H1 (cell line): ENCODE measurements around the gene ADCY7. TPM values are rescaled to one million over a fixed set of nuclear protein-coding genes. Genes with fewer than 3 reads are reported as not detected.

Experiments used
- CTCF ChIA-PET: fragments of 300-600 bp; sonication (Branson Sonifier 250); formaldehyde crosslinking; loops from one replicate; lab custom pipeline; 2021; ENCODE audit not compliant: partially characterized antibody; lab: Charles Lee
- POLR2A ChIA-PET: fragments of 300-600 bp; sonication (Branson Sonifier 250); formaldehyde crosslinking; loops from one replicate; lab custom pipeline; 2021; ENCODE audit warnings: inconsistent platforms; ENCODE audit not compliant: partially characterized antibody; lab: Charles Lee
- DNase-seq, 2 experiments: peaks; one replicate each; pipeline versions ENCODE4 v3.0.0 to v3.0.0-alpha.2; 2010 to 2022; ENCODE audit warnings: low spot score in 2 of 2, low read depth in 1 of 2, mixed read lengths in 1 of 2
- FAIRE-seq: peaks from 2 replicates; lab custom pipeline; 2011; peaks lifted over from hg19 to GRCh38; lab: Jason Lieb, UNC
- H2AFZ ChIP-seq: 2 replicates; pipeline ENCODE4 v1.8.1; 2012; ENCODE audit warnings: low read length, inconsistent platforms
- H2AK5ac ChIP-seq: 2 replicates; pipeline ENCODE4 v1.6.1; 2013; ENCODE audit warnings: low read depth, low read length
- H2BK120ac ChIP-seq: replicated peaks from 2 replicates; pipeline ENCODE3; 2013; ENCODE audit warnings: low read depth, low read length, inconsistent platforms
- H2BK12ac ChIP-seq: 2 replicates; pipeline ENCODE4 v1.6.1; 2013; ENCODE audit warnings: low read depth, low read length
- H2BK15ac ChIP-seq: 2 replicates; pipeline ENCODE4 v1.6.1; 2013; ENCODE audit warnings: low read length
- H2BK20ac ChIP-seq: 2 replicates; pipeline ENCODE4 v1.6.1; 2013; ENCODE audit warnings: low read length
- H2BK5ac ChIP-seq: 2 replicates; pipeline ENCODE4 v1.6.1; 2013; ENCODE audit warnings: low read depth, low read length
- H3K14ac ChIP-seq: 2 replicates; pipeline ENCODE4 v1.6.1; 2013; ENCODE audit warnings: inconsistent platforms; ENCODE audit not compliant: insufficient read length
- H3K18ac ChIP-seq: 2 replicates; pipeline ENCODE4 v1.6.1; 2013; ENCODE audit warnings: low read length; ENCODE audit errors: extremely low read depth
- H3K23ac ChIP-seq: 2 replicates; pipeline ENCODE4 v1.6.1; 2013; ENCODE audit warnings: inconsistent platforms; ENCODE audit not compliant: insufficient read length
- H3K23me2 ChIP-seq: 2 replicates; pipeline ENCODE4 v1.6.1; 2013; ENCODE audit warnings: low read depth, low read length
- H3K27ac ChIP-seq: 2 replicates; pipeline ENCODE4 v1.6.1; 2011; ENCODE audit warnings: low read depth, low read length, inconsistent platforms
- H3K27me3 ChIP-seq, 4 experiments: replicated peaks in 1 of 4; 1 replicate in 1 of 4; 2 replicates in 3 of 4; pipeline versions ENCODE4 v1.6.1 to v1.8.1; 2011 to 2013; ENCODE audit warnings: low read length in 3 of 4, mild to moderate bottlenecking in 3 of 4, inconsistent platforms in 2 of 4, mixed read lengths in 2 of 4, moderate library complexity in 1 of 4; ENCODE audit not compliant: control insufficient read depth in 3 of 4, insufficient read depth in 3 of 4; ENCODE audit errors: extremely low read depth in 1 of 4
- H3K36me3 ChIP-seq, 4 experiments: 2 replicates each; pipeline versions ENCODE4 v1.6.1 to v1.8.1; 2011 to 2013; ENCODE audit warnings: mild to moderate bottlenecking in 4 of 4, low read length in 3 of 4, moderate library complexity in 2 of 4, control low read depth in 1 of 4, inconsistent platforms in 1 of 4; ENCODE audit not compliant: insufficient read depth in 4 of 4, control insufficient read depth in 2 of 4
- H3K4ac ChIP-seq: replicated peaks from 2 replicates; pipeline ENCODE3; 2013; ENCODE audit warnings: low read length, low read depth, mixed read lengths, inconsistent platforms; ENCODE audit not compliant: insufficient read length
- H3K4me1 ChIP-seq, 4 experiments: replicated peaks in 1 of 4; 1 replicate in 1 of 4; 2 replicates in 3 of 4; pipeline versions ENCODE4 v1.6.1 to v1.8.1; 2011 to 2013; ENCODE audit warnings: low read length in 3 of 4, inconsistent platforms in 2 of 4, mixed read lengths in 1 of 4; ENCODE audit not compliant: insufficient read depth in 4 of 4, control insufficient read depth in 3 of 4
- H3K4me2 ChIP-seq, 2 experiments: 2 replicates each; pipeline versions ENCODE4 v1.6.1 to v1.8.1; 2011 to 2013; ENCODE audit warnings: low read depth in 2 of 2, low read length in 2 of 2, control low read depth in 1 of 2, inconsistent platforms in 1 of 2, mild to moderate bottlenecking in 1 of 2; ENCODE audit not compliant: insufficient read depth in 1 of 2
- H3K4me3 ChIP-seq, 4 experiments: fragments of 200-600, 300-600 bp in 1 of 4; sonication (generic), shearing (Covaris generic), sonication (Bioruptor Twin) in 1 of 4; 2 replicates each; pipeline versions ENCODE4 v1.5.1 to v1.8.1; 2011 to 2016; ENCODE audit warnings: low read length in 4 of 4, low read depth in 3 of 4, control low read depth in 2 of 4, inconsistent platforms in 2 of 4, mild to moderate bottlenecking in 2 of 4, mixed read lengths in 1 of 4, moderate library complexity in 1 of 4; ENCODE audit not compliant: insufficient read depth in 2 of 4; ENCODE audit errors: extremely low read depth in 1 of 4
- H3K56ac ChIP-seq: replicated peaks from 2 replicates; pipeline ENCODE3; 2013; ENCODE audit warnings: low read depth, mild to moderate bottlenecking, mixed read lengths, low read length, inconsistent platforms; ENCODE audit not compliant: insufficient read length
- H3K79me1 ChIP-seq: 2 replicates; pipeline ENCODE4 v1.6.1; 2013; ENCODE audit warnings: low read depth, low read length, control low read depth
- H3K79me2 ChIP-seq, 2 experiments: 2 replicates each; pipeline versions ENCODE4 v1.6.1 to v1.8.1; 2012 to 2013; ENCODE audit warnings: low read length in 2 of 2, mild to moderate bottlenecking in 2 of 2, inconsistent platforms in 1 of 2; ENCODE audit not compliant: insufficient read depth in 2 of 2, control insufficient read depth in 1 of 2
- H3K9ac ChIP-seq, 4 experiments: replicated peaks in 1 of 4; 1 replicate in 1 of 4; 2 replicates in 3 of 4; pipeline versions ENCODE4 v1.6.1 to v1.8.1; 2011 to 2013; ENCODE audit warnings: low read depth in 3 of 4, low read length in 3 of 4, control low read depth in 2 of 4, mild to moderate bottlenecking in 2 of 4, moderate library complexity in 2 of 4, inconsistent platforms in 1 of 4; ENCODE audit errors: extremely low read depth in 1 of 4
- H3K9me3 ChIP-seq, 2 experiments: 2 replicates each; pipeline versions ENCODE4 v1.6.1 to v1.8.1; 2012 to 2013; ENCODE audit warnings: mild to moderate bottlenecking in 2 of 2, moderate library complexity in 2 of 2, control low read depth in 1 of 2, inconsistent platforms in 1 of 2, low read depth in 1 of 2, low read length in 1 of 2, mixed read lengths in 1 of 2; ENCODE audit not compliant: insufficient read depth in 2 of 2
- H4K20me1 ChIP-seq, 2 experiments: replicated peaks in 1 of 2; 2 replicates each; pipeline versions ENCODE3 to v1.8.1; 2011 to 2013; ENCODE audit warnings: inconsistent platforms in 2 of 2, low read length in 2 of 2, mild to moderate bottlenecking in 1 of 2; ENCODE audit not compliant: insufficient read depth in 2 of 2, control insufficient read depth in 1 of 2
- H4K5ac ChIP-seq: 2 replicates; pipeline ENCODE4 v1.6.1; 2013; ENCODE audit warnings: low read length, low read depth, mixed read lengths, inconsistent platforms; ENCODE audit not compliant: insufficient read length
- H4K8ac ChIP-seq: 2 replicates; pipeline ENCODE4 v1.8.0; 2013; ENCODE audit warnings: mild to moderate bottlenecking, moderate library complexity, low read length, inconsistent platforms; ENCODE audit not compliant: insufficient read depth; ENCODE audit errors: extremely low read depth
- H4K91ac ChIP-seq: replicated peaks from 2 replicates; pipeline ENCODE3; 2013; ENCODE audit warnings: low read length, mixed read lengths, inconsistent platforms; ENCODE audit not compliant: insufficient read length
- EP300 ChIP-seq, 2 experiments: IDR thresholded peaks; 1 replicate in 1 of 2; 2 replicates in 1 of 2; pipeline ENCODE4 v1.6.1; 2011 to 2012; ENCODE audit warnings: low read depth in 2 of 2, low read length in 2 of 2, mild to moderate bottlenecking in 2 of 2, borderline replicate concordance in 1 of 2, inconsistent platforms in 1 of 2, moderate library complexity in 1 of 2
- HDAC6 ChIP-seq: IDR thresholded peaks from one replicate; pipeline ENCODE4 v1.7.1; 2012; ENCODE audit warnings: low read depth, mild to moderate bottlenecking, inconsistent platforms, low read length, moderate library complexity
- KDM4A ChIP-seq: IDR thresholded peaks from one replicate; pipeline ENCODE4 v1.7.1; 2012; ENCODE audit warnings: low read depth, mild to moderate bottlenecking, moderate library complexity, low read length, inconsistent platforms; ENCODE audit not compliant: severe bottlenecking
- KDM5A ChIP-seq: fragments of 200-600 bp; IDR thresholded peaks from 2 replicates; pipeline ENCODE4 v1.7.1; 2012; ENCODE audit warnings: mild to moderate bottlenecking, low read length, inconsistent platforms, mixed read lengths
- NRF1 ChIP-seq: IDR thresholded peaks from 2 replicates; pipeline ENCODE4 v1.6.1; 2011; ENCODE audit warnings: mild to moderate bottlenecking, low read depth, low read length, improper control_type of control experiment
- SUZ12 ChIP-seq: fragments of 200-600 bp; sonication (generic); IDR thresholded peaks from 2 replicates; pipeline ENCODE4 v1.6.1; 2012; ENCODE audit warnings: mild to moderate bottlenecking, inconsistent platforms, low read length, moderate library complexity, mixed read lengths
- WGBS, 2 experiments: shearing (Covaris generic) in 1 of 2; methylation state at CpG; one replicate each; pipeline versions ENCODE4 v1.1.6 to v1.1.7; 2013 to 2015; ENCODE audit warnings: low lambda C conversion rate in 2 of 2, mixed read lengths in 2 of 2, inconsistent platforms in 1 of 2, low coverage in 1 of 2, missing lambda C conversion rate in 1 of 2; ENCODE audit not compliant: insufficient replicate concordance in 2 of 2, insufficient coverage in 1 of 2, insufficient read length in 1 of 2; ENCODE audit errors: extremely low coverage in 1 of 2, missing lambda C conversion rate in 1 of 2; 5-methylcytosine and 5-hydroxymethylcytosine counted together
- polyA plus RNA-seq, 7 experiments: library from polyadenylated mRNA; depleted of rRNA in 3 of 7; stranded (reverse) in 5 of 7; unstranded in 2 of 7; fragments of >200 nt in 5 of 7; fragments of 200-250 nt in 2 of 7; gene quantifications; 1 replicate in 5 of 7; 2 replicates in 1 of 7; 4 replicates in 1 of 7; pipeline versions ENCODE4 v1.2.1 to v1.2.3, GENCODE V29; 2011 to 2013; ENCODE audit warnings: missing spikeins in 2 of 7, mixed read lengths in 2 of 7
- total RNA-seq: library from RNA; stranded (reverse); fragmentation: NEBNext Ultra II Directional; extraction: Animal tissue kit (Norgen Biotek cat#: 25700); gene quantifications from 2 replicates; pipeline ENCODE4 v1.2.1, GENCODE V29; 2021
- TF ChIP-seq, protein P1 (sequence below): IDR thresholded peaks from 2 replicates; pipeline ENCODE4 v1.6.1; 2012; ENCODE audit warnings: low read length, inconsistent platforms
- TF ChIP-seq, protein P2 (sequence below): IDR thresholded peaks from 2 replicates; pipeline ENCODE4 v1.6.1; 2012; ENCODE audit warnings: inconsistent platforms

Gene ADCY7
- total and polyA plus RNA-seq, 2 of the 8 experiments (the other 6 are each of a cell fraction or from before 2014, with no cell fraction given), result 2.4 to 5.1 TPM

DNA sequence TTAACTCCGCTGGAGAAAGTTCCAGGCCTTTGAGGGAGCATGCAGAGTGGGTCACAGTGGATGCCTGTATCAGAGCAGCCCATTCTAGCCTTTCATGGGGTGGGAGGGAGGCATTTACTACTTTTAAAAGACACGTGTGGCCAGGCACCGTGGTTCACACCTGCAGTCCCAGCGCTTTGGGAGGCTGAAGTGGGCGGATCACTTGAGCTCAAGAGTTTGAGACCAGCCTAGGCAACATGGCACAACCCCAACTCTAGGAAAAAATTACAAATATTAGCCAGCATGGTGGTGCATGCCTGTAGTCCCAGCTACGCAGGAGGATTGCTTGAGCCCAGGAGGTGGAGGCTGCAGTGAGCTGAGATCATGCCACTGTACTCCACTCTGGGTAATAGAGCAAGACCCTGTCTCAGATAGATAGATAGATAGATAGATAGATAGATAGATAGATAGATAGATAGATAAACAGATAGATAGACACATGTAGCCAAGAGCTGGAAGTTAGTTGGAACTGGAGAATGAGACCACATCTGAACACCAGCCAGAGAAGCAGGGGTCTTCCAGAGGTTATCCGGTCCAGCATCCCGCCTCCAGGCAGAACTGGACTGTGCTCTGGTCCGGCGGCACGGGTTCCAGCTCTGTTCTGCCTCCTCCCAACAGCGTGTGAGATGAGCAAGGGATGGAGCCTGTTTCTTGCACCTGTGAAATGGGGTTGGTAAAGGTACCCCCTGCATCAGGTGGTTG, 3.6 kb downstream of the ADCY7 start:
- FAIRE-seq, result no peak
- 87% methylated on average over 12 of the region's 12 CpGs; no CpG with 5 or more reads in 1 of the 2 experiments for WGBS, 2 experiments
- Histone ChIP-seq H4K20me1 (peaks cover 0 to 2% of the 10 kb centered on the region in 2 experiments), H4K91ac (no peak overlapping the region), H2BK120ac (no peak overlapping the region), H3K79me2 (no peaks in the 10 kb centered on the region), H3K9me3 (no peaks in the 10 kb centered on the region), H3K36me3 (no peaks in the 10 kb centered on the region), H2BK12ac (no peak overlapping the region), H2BK5ac (no peak overlapping the region), H2AFZ (no peak overlapping the region), H2BK15ac (0 out of 2 replicates have a peak overlapping the region, but pooled peaks have one; percentile 29), H3K9ac (no peak overlapping the region), H3K4me2 (no peak overlapping the region), H3K4me1 (peaks cover 0 to 12% (median 8%) of the 10 kb centered on the region in 4 experiments; a peak in 6 of 7 replicates), H3K79me1 (0 out of 2 replicates have a peak, but pooled peaks cover 3% of the 10 kb centered on the region), H3K18ac (no peak overlapping the region), H3K27ac (no peak overlapping the region), H4K5ac (no peak overlapping the region), H3K14ac (no peak overlapping the region), H4K8ac (no peak overlapping the region), H3K56ac (no peak overlapping the region), H3K4ac (no peak overlapping the region), H3K23ac (no peak overlapping the region), H2AK5ac (no peak overlapping the region), H2BK20ac (no peak overlapping the region), H3K4me3 (no peak overlapping the region), H3K27me3 (no peaks in the 10 kb centered on the region), H3K23me2 (no peaks in the 10 kb centered on the region)
- no peak for TF ChIP-seq HDAC6
- TF ChIP-seq, protein P1, sequence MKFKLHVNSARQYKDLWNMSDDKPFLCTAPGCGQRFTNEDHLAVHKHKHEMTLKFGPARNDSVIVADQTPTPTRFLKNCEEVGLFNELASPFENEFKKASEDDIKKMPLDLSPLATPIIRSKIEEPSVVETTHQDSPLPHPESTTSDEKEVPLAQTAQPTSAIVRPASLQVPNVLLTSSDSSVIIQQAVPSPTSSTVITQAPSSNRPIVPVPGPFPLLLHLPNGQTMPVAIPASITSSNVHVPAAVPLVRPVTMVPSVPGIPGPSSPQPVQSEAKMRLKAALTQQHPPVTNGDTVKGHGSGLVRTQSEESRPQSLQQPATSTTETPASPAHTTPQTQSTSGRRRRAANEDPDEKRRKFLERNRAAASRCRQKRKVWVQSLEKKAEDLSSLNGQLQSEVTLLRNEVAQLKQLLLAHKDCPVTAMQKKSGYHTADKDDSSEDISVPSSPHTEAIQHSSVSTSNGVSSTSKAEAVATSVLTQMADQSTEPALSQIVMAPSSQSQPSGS, result no peak
- TF ChIP-seq KDM5A, result no peak
- no peak for TF ChIP-seq NRF1
- no peak for TF ChIP-seq KDM4A
- TF ChIP-seq, protein P2, sequence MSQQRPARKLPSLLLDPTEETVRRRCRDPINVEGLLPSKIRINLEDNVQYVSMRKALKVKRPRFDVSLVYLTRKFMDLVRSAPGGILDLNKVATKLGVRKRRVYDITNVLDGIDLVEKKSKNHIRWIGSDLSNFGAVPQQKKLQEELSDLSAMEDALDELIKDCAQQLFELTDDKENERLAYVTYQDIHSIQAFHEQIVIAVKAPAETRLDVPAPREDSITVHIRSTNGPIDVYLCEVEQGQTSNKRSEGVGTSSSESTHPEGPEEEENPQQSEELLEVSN, result no peak
- no peak for TF ChIP-seq EP300 (IDR thresholded peaks at IDR 0.05; ENCODE audit: borderline replicate concordance in 1 of 2, low read depth in 2 of 2, low read length in 2 of 2)
- no peak for TF ChIP-seq SUZ12
- POLR2A ChIA-PET, result interaction anchor here (1.2 to 1.3 kb wide), 2 partner anchors 9 to 62 kb away, joined by 3 read pairs; no protein-coding TSS in a partner anchor
- CTCF ChIA-PET, result interaction anchor here (1.0 to 1.9 kb wide), 3 partner anchors 10 to 395 kb away, joined by 3 to 6 read pairs (median 4); no protein-coding TSS in a partner anchor
- no peak for DNase-seq
